ENCODE data around the gene NOS1.
"Not testable (repeated sequence)": the region's sequence is repeated elsewhere in the genome, so short reads cannot be mapped to it uniquely, and the experiment has no call there.

Gene NOS1

DNA sequence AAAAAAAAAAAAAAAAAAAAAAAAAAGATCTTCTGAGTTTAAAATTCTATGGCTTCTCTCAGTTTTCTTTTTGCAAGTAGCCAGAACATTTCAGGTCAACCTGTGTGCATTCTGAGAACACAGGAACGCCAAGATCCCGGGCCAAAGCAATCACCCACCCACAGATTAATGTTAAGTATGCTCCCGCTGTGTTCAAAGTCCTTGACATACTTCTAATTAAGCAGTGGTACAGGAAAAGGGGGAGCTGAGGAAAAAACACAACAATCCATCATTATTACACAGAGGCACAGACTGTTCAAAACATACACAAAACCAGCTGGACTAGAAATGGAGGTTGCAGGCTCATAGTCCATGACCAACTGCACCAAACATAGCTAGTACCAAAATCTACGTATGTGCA is 174.0 kb downstream of the NOS1 start:
- DNase-seq (ENCODE audit: low read depth), result no peak
- no peak overlapping the region for H3K4me3 ChIP-seq (ENCODE audit: low read depth, low read length)
- TF ChIP-seq, protein P1, sequence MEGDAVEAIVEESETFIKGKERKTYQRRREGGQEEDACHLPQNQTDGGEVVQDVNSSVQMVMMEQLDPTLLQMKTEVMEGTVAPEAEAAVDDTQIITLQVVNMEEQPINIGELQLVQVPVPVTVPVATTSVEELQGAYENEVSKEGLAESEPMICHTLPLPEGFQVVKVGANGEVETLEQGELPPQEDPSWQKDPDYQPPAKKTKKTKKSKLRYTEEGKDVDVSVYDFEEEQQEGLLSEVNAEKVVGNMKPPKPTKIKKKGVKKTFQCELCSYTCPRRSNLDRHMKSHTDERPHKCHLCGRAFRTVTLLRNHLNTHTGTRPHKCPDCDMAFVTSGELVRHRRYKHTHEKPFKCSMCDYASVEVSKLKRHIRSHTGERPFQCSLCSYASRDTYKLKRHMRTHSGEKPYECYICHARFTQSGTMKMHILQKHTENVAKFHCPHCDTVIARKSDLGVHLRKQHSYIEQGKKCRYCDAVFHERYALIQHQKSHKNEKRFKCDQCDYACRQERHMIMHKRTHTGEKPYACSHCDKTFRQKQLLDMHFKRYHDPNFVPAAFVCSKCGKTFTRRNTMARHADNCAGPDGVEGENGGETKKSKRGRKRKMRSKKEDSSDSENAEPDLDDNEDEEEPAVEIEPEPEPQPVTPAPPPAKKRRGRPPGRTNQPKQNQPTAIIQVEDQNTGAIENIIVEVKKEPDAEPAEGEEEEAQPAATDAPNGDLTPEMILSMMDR (conservative IDR thresholded peaks at IDR 0.05; ENCODE audit: low read depth, low read length), result no peak

DNA sequence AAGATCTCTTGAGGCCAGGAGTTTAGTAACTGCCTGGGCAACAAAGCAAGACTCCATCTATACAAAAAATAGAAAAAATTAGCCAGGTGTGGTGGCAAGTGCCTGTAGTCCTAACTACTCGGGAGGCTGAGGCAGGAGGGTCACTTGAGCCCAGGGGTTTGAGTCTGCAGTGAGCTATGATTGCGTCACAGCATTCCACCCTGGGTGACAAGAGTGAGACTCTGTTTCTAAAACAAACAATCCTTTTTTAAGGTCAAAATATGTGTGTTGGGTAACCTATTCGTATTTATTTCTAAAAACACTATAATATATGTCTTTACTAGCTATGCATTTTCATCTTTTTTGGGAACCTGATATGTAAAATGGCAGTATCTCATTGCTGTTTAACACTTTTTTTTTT is 178.6 kb downstream of the NOS1 start:
- no peak for DNase-seq (ENCODE audit: low read depth)
- TF ChIP-seq, protein P1 (conservative IDR thresholded peaks at IDR 0.05; ENCODE audit: low read depth, low read length), result no peak
- H3K4me3 ChIP-seq (ENCODE audit: low read depth, low read length), result no peak overlapping the region

DNA sequence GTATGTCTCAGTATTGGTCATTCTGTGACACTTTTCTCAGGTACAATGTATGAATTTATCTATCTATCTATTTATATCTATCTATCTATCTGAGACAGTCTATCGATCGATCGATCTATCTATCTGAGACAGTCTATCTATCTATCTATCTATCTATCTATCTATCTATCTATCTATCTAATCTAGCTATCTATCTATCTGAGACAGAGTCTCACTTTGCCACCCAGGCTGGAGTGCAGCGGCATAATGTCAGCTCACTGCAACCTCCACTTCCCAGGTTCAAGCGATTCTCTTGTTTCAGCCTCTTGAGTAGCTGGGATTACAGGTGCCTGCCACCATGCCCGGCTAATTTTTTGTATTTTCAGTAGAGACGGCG is 180.0 kb downstream of the NOS1 start:
- DNase-seq (ENCODE audit: low read depth); H3K4me3 ChIP-seq (ENCODE audit: low read depth, low read length): not testable (repeated sequence)

DNA sequence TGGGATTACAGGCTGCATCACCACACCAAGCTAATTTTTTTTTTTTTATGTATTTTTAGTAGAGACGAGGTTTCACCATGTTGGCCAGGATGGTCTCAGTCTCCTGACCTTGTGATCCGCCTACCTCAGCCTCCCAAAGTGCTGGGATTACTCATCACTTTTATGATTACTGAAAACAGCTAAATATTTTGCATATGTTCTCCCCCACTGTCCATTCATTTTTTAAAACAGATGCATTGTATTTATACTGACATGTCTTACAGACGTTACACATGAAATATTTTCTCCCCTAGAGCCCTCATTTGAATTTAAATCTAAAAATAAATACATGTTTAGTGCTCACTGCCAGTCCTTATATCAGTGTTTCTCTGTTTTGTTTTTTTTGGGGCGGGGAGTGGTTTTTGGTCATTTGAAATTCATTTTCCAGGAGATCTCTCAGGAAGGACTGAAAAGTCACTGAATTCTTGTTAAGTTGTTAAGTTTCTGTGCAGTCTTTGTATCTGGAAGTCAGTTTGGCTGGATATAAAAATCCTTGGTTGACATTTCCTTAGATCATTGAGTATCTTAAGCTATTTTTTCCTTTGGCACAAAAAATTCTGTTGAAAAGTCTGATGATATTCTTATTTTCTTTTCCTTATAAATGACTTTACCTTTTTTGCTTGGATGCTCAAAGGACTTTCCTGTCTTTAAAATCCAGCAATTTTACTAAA is 180.5 kb downstream of the NOS1 start:
- TF ChIP-seq, protein P1 (conservative IDR thresholded peaks at IDR 0.05; ENCODE audit: low read depth, low read length), result no peak
- no peak overlapping the region for H3K4me3 ChIP-seq (ENCODE audit: low read depth, low read length)
- no peak for DNase-seq (ENCODE audit: low read depth)

DNA sequence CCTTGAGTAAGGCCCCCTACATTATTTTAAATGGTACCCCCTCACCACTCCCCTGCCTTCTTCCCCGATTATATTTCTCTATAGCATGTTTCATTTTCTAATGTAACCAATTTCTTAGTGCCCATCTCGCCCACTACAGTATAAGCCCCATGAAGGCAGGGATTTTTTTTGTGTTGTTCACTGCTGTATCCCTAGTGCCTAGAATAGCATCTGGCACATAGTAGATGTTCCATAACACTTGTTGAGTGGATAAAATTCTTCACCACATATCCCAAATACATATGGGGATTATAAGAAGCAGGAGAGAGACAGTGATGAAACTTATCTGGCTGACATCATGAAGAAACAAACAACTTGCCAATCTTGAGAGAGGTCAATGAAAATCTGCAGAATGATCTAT is 182.7 kb downstream of the NOS1 start:
- no peak overlapping the region for H3K4me3 ChIP-seq (ENCODE audit: low read depth, low read length)
- DNase-seq (ENCODE audit: low read depth), result no peak
- TF ChIP-seq, protein P1 (conservative IDR thresholded peaks at IDR 0.05; ENCODE audit: low read depth, low read length), result no peak

DNA sequence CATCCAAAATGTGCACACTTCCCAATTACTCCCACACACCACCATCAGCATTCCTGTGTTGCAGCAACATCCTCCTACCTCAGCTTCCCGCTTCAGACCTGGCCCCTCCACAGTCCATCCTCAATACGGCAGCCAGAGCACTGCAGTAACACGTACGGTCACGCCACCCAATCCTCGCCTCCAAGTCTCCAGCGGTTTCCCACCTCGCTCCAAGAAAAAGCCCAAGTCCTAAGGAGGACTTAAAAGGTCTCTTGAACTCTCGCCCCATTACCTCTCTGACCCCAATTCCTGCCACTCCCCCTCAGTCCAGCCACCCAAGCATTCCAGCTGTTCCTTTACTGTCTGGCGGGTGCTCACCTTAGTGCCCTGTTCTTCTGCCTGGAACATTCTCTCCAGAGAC is 183.1 kb downstream of the NOS1 start:
- TF ChIP-seq, protein P1 (conservative IDR thresholded peaks at IDR 0.05; ENCODE audit: low read depth, low read length), result no peak
- H3K4me3 ChIP-seq (ENCODE audit: low read depth, low read length), result no peak overlapping the region
- no peak for DNase-seq (ENCODE audit: low read depth)

DNA sequence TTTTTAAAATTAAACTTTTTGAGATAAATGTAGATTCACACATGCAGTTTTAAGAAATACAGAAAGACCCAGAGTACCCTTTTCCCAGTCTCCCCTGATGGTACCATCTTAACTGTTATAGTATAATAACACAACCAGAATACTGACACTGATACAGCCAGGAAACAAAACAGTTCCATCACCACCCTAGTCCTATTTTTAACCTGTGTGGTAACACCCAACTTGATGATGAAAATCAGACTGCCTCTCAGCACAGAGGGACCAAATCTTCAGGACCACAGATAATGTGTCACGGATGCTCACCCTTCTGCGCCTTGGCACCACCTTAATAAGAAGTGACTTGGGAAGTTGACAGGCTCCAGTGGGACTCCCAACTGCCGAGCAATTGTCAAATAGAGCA is 189.3 kb downstream of the NOS1 start:
- TF ChIP-seq, protein P1 (conservative IDR thresholded peaks at IDR 0.05; ENCODE audit: low read depth, low read length), result no peak
- DNase-seq (ENCODE audit: low read depth), result no peak
- H3K4me3 ChIP-seq (ENCODE audit: low read depth, low read length), result no peak overlapping the region

Data from choroid plexus epithelial cell (primary cell).